ENCODE data around the gene CDSN.

- TF ChIP-seq ZSCAN20 (CRISPR knock-in tag; IDR thresholded peaks at IDR 0.05) (no peak), FOSB (CRISPR knock-in tag; IDR thresholded peaks at IDR 0.05) (no peak), TFCP2L1 (CRISPR knock-in tag; IDR thresholded peaks at IDR 0.05) (no peak), SREBF2 (IDR thresholded peaks at IDR 0.05) (no peak), POLR2A (IDR thresholded peaks at IDR 0.05; ENCODE audit: low read length) (no peak)
- TF ChIP-seq, protein P1, sequence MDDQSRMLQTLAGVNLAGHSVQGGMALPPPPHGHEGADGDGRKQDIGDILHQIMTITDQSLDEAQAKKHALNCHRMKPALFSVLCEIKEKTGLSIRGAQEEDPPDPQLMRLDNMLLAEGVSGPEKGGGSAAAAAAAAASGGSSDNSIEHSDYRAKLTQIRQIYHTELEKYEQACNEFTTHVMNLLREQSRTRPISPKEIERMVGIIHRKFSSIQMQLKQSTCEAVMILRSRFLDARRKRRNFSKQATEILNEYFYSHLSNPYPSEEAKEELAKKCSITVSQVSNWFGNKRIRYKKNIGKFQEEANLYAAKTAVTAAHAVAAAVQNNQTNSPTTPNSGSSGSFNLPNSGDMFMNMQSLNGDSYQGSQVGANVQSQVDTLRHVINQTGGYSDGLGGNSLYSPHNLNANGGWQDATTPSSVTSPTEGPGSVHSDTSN (IDR thresholded peaks at IDR 0.05), result no peak
- TF ChIP-seq, protein P2, sequence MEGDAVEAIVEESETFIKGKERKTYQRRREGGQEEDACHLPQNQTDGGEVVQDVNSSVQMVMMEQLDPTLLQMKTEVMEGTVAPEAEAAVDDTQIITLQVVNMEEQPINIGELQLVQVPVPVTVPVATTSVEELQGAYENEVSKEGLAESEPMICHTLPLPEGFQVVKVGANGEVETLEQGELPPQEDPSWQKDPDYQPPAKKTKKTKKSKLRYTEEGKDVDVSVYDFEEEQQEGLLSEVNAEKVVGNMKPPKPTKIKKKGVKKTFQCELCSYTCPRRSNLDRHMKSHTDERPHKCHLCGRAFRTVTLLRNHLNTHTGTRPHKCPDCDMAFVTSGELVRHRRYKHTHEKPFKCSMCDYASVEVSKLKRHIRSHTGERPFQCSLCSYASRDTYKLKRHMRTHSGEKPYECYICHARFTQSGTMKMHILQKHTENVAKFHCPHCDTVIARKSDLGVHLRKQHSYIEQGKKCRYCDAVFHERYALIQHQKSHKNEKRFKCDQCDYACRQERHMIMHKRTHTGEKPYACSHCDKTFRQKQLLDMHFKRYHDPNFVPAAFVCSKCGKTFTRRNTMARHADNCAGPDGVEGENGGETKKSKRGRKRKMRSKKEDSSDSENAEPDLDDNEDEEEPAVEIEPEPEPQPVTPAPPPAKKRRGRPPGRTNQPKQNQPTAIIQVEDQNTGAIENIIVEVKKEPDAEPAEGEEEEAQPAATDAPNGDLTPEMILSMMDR (IDR thresholded peaks at IDR 0.05), result no peak
- TF ChIP-seq, protein P3, sequence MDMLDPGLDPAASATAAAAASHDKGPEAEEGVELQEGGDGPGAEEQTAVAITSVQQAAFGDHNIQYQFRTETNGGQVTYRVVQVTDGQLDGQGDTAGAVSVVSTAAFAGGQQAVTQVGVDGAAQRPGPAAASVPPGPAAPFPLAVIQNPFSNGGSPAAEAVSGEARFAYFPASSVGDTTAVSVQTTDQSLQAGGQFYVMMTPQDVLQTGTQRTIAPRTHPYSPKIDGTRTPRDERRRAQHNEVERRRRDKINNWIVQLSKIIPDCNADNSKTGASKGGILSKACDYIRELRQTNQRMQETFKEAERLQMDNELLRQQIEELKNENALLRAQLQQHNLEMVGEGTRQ (IDR thresholded peaks at IDR 0.05), result no peak
Observed at GRCh38 chr6:31138982-31139381, 18.7 kb upstream of the CDSN start, which contains the start of gene PSORS1C2.

Measured in A549 (cell line).